Measurements from ENCODE around the gene RTTN.
A peak's percentile ranks its signal among the peaks of the same experiment; 100 is the strongest.
"Not testable (repeated sequence)": the region's sequence is repeated elsewhere in the genome, so short reads cannot be mapped to it uniquely, and the experiment has no call there.

RTTN gene

GRCh38 chr18:70205421-70206397, at the start of gene RTTN:
Gene RTTN, minus strand, starts transcription at chr18:70205687. Its CDS starts 29 bp downstream, at chr18:70205658.
- DNase-seq (ENCODE audit: low read depth, low spot score): peak; percentile 91

- DNase-seq (ENCODE audit: low read depth, low spot score): no peak
These were observed 45.3 kb upstream of the RTTN start for GRCh38 chr18:70250781-70251180.

GRCh38 chr18:70249861-70250260, 44.4 kb upstream of the RTTN start:
- DNase-seq (ENCODE audit: low read depth, low spot score): not testable (repeated sequence)

- DNase-seq (ENCODE audit: low read depth, low spot score): no peak
These were observed 43.6 kb upstream of the RTTN start for GRCh38 chr18:70249118-70249517.

- no peak for DNase-seq (ENCODE audit: low read depth, low spot score)
These were observed 40.6 kb upstream of the RTTN start for GRCh38 chr18:70246061-70246466.

- no peak for DNase-seq (ENCODE audit: low read depth, low spot score)
These were observed 37.8 kb upstream of the RTTN start for GRCh38 chr18:70243131-70243929.

- DNase-seq (ENCODE audit: low read depth, low spot score): not testable (repeated sequence)
These were observed 31.4 kb upstream of the RTTN start for GRCh38 chr18:70236921-70237320.

- no peak for DNase-seq (ENCODE audit: low read depth, low spot score)
These were observed 30.0 kb upstream of the RTTN start for GRCh38 chr18:70235478-70235877.

- DNase-seq (ENCODE audit: low read depth, low spot score): no peak
These were observed 29.4 kb upstream of the RTTN start for GRCh38 chr18:70234667-70235459.

GRCh38 chr18:70233974-70234373, 28.5 kb upstream of the RTTN start:
- DNase-seq (ENCODE audit: low read depth, low spot score): no peak

GRCh38 chr18:70232261-70232660, 26.8 kb upstream of the RTTN start:
- DNase-seq (ENCODE audit: low read depth, low spot score): no peak

GRCh38 chr18:70229639-70230038, 24.2 kb upstream of the RTTN start:
- DNase-seq (ENCODE audit: low read depth, low spot score): no peak

- no peak for DNase-seq (ENCODE audit: low read depth, low spot score)
These were observed 23.0 kb upstream of the RTTN start for GRCh38 chr18:70228536-70228935.

GRCh38 chr18:70227438-70227837, 22.0 kb upstream of the RTTN start:
- no peak for DNase-seq (ENCODE audit: low read depth, low spot score)

GRCh38 chr18:70221915-70222278, 16.4 kb upstream of the RTTN start:
- no peak for DNase-seq (ENCODE audit: low read depth, low spot score)

GRCh38 chr18:70221156-70221914, 15.8 kb upstream of the RTTN start:
- no peak for DNase-seq (ENCODE audit: low read depth, low spot score)

- no peak for DNase-seq (ENCODE audit: low read depth, low spot score)
These were observed 15.1 kb upstream of the RTTN start for GRCh38 chr18:70220628-70221027.

- DNase-seq (ENCODE audit: low read depth, low spot score): no peak
These were observed 14.2 kb upstream of the RTTN start for GRCh38 chr18:70219688-70220087.

GRCh38 chr18:70216788-70217187, 11.3 kb upstream of the RTTN start:
- DNase-seq (ENCODE audit: low read depth, low spot score): no peak

- no peak for DNase-seq (ENCODE audit: low read depth, low spot score)
These were observed 1.7 kb upstream of the RTTN start for GRCh38 chr18:70207181-70207580.

GRCh38 chr18:70200286-70200685, 5.2 kb downstream of the RTTN start:
- no peak for DNase-seq (ENCODE audit: low read depth, low spot score)
